Measurements from ENCODE around the gene PAX9.

DNA sequence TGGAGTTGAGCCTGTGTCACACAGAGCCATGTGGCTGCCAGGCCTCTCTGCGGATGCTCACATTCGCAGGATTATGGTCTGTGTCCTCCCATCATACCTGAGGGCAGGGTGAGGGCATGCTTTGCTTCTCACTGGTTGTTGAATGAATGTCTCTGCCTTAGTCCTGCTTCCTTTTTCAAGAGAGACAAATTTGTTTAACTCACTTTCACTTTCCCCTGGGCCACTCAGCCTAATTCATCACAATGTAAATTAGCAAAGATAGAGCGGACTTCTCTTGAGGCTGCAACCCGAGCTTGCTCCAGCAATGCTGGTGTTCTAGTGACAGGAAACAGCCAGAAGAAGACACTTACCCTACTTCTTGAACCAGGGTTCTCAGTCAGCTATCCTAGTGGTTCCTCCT, 35.5 kb upstream of the PAX9 start:
- TF ChIP-seq CTCF (IDR thresholded peaks at IDR 0.05; ENCODE audit: poor library complexity), result no peak
- no peak for TF ChIP-seq EZH2 (IDR thresholded peaks at IDR 0.05; ENCODE audit: borderline replicate concordance)
